B cell (primary cell): ENCODE data around the gene CAMK1. TPM values are rescaled to one million over a fixed set of nuclear protein-coding genes. Genes with fewer than 3 reads are reported as not detected.

Source experiments
- ATAC-seq: fragments of 200-7000 bp; cut with Tn5 transposase; one replicate; pipeline ENCODE4 v1.10.0; 2021; ENCODE audit warnings: low read depth, mild to moderate bottlenecking, moderate number of reproducible peaks, moderate library complexity
- CTCF ChIA-PET: fragments of 350-600 bp; sonication (Branson Sonifier 250); formaldehyde crosslinking; loops from one replicate; lab custom pipeline; 2021; ENCODE audit warnings: antibody characterized with exemption, inconsistent platforms; lab: Charles Lee
- POLR2A ChIA-PET: fragments of 350-600 bp; sonication (Branson Sonifier 250); formaldehyde crosslinking; loops from one replicate; lab custom pipeline; 2021; ENCODE audit warnings: antibody characterized with exemption; lab: Charles Lee
- DNase-seq: peaks from one replicate; pipeline ENCODE4 v3.0.0; 2013
- H2AFZ ChIP-seq: 2 replicates; pipeline ENCODE4 v1.6.1; 2012; ENCODE audit warnings: mild to moderate bottlenecking, low read depth, low read length; ENCODE audit not compliant: insufficient read depth, poor library complexity, severe bottlenecking
- H3K27ac ChIP-seq, 2 donors: 1 replicate in 1 of 2; 2 replicates in 1 of 2; pipeline ENCODE4 v1.5.1; 2012 to 2013; ENCODE audit warnings: low read length in 2 of 2, mild to moderate bottlenecking in 2 of 2, moderate library complexity in 1 of 2
- H3K27me3 ChIP-seq, 4 experiments: fragments of 200-600 bp in 1 of 4; sonication (generic) in 1 of 4; replicated peaks in 1 of 4; 1 replicate in 2 of 4; 2 replicates in 2 of 4; pipeline versions ENCODE4 v1.6.1 to v1.7.0; 2013 to 2016; ENCODE audit warnings: low read length in 3 of 4, mild to moderate bottlenecking in 2 of 4, mixed read lengths in 1 of 4, moderate library complexity in 1 of 4; ENCODE audit not compliant: insufficient read depth in 4 of 4, control insufficient read depth in 3 of 4; ENCODE audit errors: control extremely low read depth in 1 of 4
- H3K36me3 ChIP-seq, 2 experiments: replicated peaks in 1 of 2; 1 replicate in 1 of 2; 2 replicates in 1 of 2; pipeline versions ENCODE4 v1.6.1 to v1.7.1; 2013; ENCODE audit warnings: low read length in 1 of 2; ENCODE audit not compliant: insufficient read depth in 2 of 2, control insufficient read depth in 1 of 2; ENCODE audit errors: control extremely low read depth in 1 of 2, extremely low read depth in 1 of 2
- H3K4me1 ChIP-seq, 2 donors: fragments of 200-600 bp in 1 of 2; sonication (generic) in 1 of 2; 1 replicate in 1 of 2; 2 replicates in 1 of 2; pipeline versions ENCODE4 v1.5.1 to v1.6.1; 2013 to 2017; ENCODE audit warnings: low read length in 2 of 2; ENCODE audit not compliant: control insufficient read depth in 2 of 2, insufficient read depth in 2 of 2
- H3K4me2 ChIP-seq: replicated peaks from 2 replicates; pipeline ENCODE3; 2012; ENCODE audit warnings: mild to moderate bottlenecking, low read depth, low read length; ENCODE audit not compliant: poor library complexity, severe bottlenecking
- H3K4me3 ChIP-seq, 5 experiments: fragments of 200-600 bp in 1 of 5; sonication (generic) in 1 of 5; 1 replicate in 3 of 5; 2 replicates in 2 of 5; pipeline versions ENCODE4 v1.5.1 to v1.7.0; 2011 to 2016; ENCODE audit warnings: low read length in 4 of 5, mild to moderate bottlenecking in 4 of 5, low read depth in 2 of 5, control low read depth in 1 of 5, moderate library complexity in 1 of 5; ENCODE audit not compliant: insufficient read depth in 1 of 5; ENCODE audit errors: control extremely low read depth in 1 of 5, extremely low read depth in 1 of 5
- H3K79me2 ChIP-seq: fragments of 200-600 bp; sonication (generic); one replicate; pipeline ENCODE4 v1.6.0; 2016; ENCODE audit warnings: low read length; ENCODE audit not compliant: control insufficient read depth, insufficient read depth
- H3K9ac ChIP-seq: fragments of 200-600 bp; sonication (generic); 2 replicates; pipeline ENCODE4 v1.6.1; 2017; ENCODE audit warnings: mild to moderate bottlenecking, low read length, moderate library complexity
- H3K9me3 ChIP-seq, 3 donors: one replicate each; pipeline versions ENCODE4 v1.6.1 to v1.7.1; 2013; ENCODE audit warnings: low read length in 2 of 3; ENCODE audit not compliant: control insufficient read depth in 2 of 3, insufficient read depth in 1 of 3; ENCODE audit errors: control extremely low read depth in 1 of 3
- H4K20me1 ChIP-seq: 2 replicates; pipeline ENCODE4 v1.6.0; 2012; ENCODE audit warnings: mild to moderate bottlenecking, low read length; ENCODE audit not compliant: insufficient read depth, control insufficient read depth, poor library complexity, severe bottlenecking
- H3K27ac Mint-ChIP-seq: one replicate; pipeline ENCODE4 v1.8.0; 2021; ENCODE audit warnings: mixed read lengths
- H3K27me3 Mint-ChIP-seq: one replicate; pipeline ENCODE4 v1.8.0; 2021; ENCODE audit warnings: mixed read lengths
- H3K4me1 Mint-ChIP-seq: one replicate; pipeline ENCODE4 v1.8.0; 2021; ENCODE audit warnings: mixed read lengths
- H3K4me3 Mint-ChIP-seq: one replicate; pipeline ENCODE4 v1.8.0; 2021; ENCODE audit warnings: mixed read lengths
- H3K9me3 Mint-ChIP-seq: one replicate; pipeline ENCODE4 v1.8.0; 2022; ENCODE audit warnings: mixed read lengths; ENCODE audit not compliant: insufficient read depth
- CTCF ChIP-seq: fragments of 200-600 bp; IDR thresholded peaks from one replicate; pipeline ENCODE4 v1.8.0; 2022; ENCODE audit warnings: antibody characterized with exemption, mild to moderate bottlenecking
- EZH2 ChIP-seq: IDR thresholded peaks from 2 replicates; pipeline ENCODE4 v1.6.1; 2012; ENCODE audit warnings: borderline replicate concordance, low read depth, mild to moderate bottlenecking, moderate library complexity, low read length; ENCODE audit not compliant: insufficient read depth, poor library complexity, severe bottlenecking
- WGBS: methylation state at CpG from one replicate; pipeline ENCODE4 v1.1.5; 2013; ENCODE audit warnings: missing lambda C conversion rate; ENCODE audit not compliant: insufficient coverage; 5-methylcytosine and 5-hydroxymethylcytosine counted together
- intact Hi-C: fragments of 100-400 bp; cut with micrococcal nuclease; formaldehyde crosslinking; loops from one replicate; pipeline ENCODE4 v1.10.0; 2022
- polyA plus RNA-seq: library from polyadenylated mRNA; depleted of rRNA; stranded (reverse); fragments of >200 nt; gene quantifications from 2 replicates; pipeline ENCODE4 v1.2.3, GENCODE V29; 2012
- total RNA-seq, 2 donors: library from RNA; stranded (reverse); fragments of 120-200 nt in 1 of 2; gene quantifications; 1 replicate in 1 of 2; 2 replicates in 1 of 2; pipeline versions ENCODE4 v1.2.3 to v1.2.4, GENCODE V29; 2013 to 2022

CAMK1 gene
- total and polyA plus RNA-seq, 2 donors (not counting 1 experiment from before 2014, with no cell fraction given), result 0.57 to 0.82 TPM

DNA sequence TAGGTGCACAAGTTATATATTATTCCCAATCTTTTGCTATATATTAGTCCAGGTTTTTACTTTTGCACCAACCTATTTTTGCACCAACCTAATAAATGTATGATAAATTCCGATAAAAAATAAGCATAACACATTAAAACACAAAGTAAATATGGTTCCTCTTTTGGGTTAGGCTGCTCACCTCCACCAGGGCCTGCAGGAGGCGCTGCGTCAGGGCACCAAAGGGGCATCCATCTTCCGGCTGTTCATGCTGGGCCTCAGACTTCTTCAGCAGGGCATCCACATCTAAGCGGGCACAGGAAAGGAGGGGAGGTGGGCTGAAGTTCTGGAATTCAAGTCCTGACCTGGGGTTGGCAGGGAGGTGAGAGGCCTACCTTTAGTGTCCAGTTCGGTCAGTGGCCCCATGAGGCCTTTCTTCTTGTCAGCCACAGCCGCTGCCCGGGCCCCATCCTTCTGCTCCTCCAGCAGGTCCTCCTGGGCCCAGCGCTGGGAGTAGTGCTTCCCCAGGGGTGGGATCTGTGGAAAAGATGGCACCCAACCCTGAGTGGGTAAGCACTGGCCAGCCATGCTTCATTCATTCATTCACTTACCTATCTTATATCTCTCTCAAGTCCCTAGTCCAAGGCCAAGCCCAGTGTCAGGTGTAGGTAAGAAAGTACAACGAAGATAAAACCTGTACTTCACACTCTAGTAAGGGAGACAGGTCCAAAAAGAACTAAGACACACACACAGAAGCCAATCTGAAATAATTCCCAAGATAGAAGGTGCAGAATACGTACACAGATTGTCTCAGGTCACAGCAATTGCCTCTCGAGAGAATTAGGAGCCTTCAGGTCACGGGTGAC lies 17.3 kb upstream of the CAMK1 start:
- 100% methylated on average over 7 of the region's 13 CpGs for WGBS
- H4K20me1 ChIP-seq, result no peaks in the 10 kb centered on the region
- intact Hi-C loops, result no loop called here
- H3K4me2 ChIP-seq, result no peak overlapping the region
- H3K4me3 ChIP-seq, result no peak overlapping the region
- H3K36me3 ChIP-seq, result peaks cover 2 to 60% of the 10 kb centered on the region in 2 experiments
- TF ChIP-seq EZH2 (no peak), CTCF (peak; percentile 44)
- no peak overlapping the region for H3K9ac ChIP-seq
- H3K27ac ChIP-seq, result no peak overlapping the region
- Mint-ChIP-seq H3K27me3 (no peaks in the 10 kb centered on the region), H3K4me1 (peaks cover 30% of the 10 kb centered on the region), H3K27ac (peak overlapping the region; percentile 67), H3K4me3 (no peak overlapping the region), H3K9me3 (no peaks in the 10 kb centered on the region)
- DNase-seq, result no peak
- H3K27me3 ChIP-seq, result no peaks in the 10 kb centered on the region
- peaks cover 18 to 28% of the 10 kb centered on the region in 2 donors for H3K4me1 ChIP-seq
- no peaks in the 10 kb centered on the region for H3K9me3 ChIP-seq
- ChIA-PET CTCF (interaction anchor here (0.6 to 1.0 kb wide), 3 partner anchors 146 to 197 kb away, joined by 3 read pairs; partner anchors contain the start of gene CRELD1), POLR2A (no interaction called here)
- no peak overlapping the region for H2AFZ ChIP-seq
- peaks cover 37% of the 10 kb centered on the region for H3K79me2 ChIP-seq
- no peak for ATAC-seq

DNA sequence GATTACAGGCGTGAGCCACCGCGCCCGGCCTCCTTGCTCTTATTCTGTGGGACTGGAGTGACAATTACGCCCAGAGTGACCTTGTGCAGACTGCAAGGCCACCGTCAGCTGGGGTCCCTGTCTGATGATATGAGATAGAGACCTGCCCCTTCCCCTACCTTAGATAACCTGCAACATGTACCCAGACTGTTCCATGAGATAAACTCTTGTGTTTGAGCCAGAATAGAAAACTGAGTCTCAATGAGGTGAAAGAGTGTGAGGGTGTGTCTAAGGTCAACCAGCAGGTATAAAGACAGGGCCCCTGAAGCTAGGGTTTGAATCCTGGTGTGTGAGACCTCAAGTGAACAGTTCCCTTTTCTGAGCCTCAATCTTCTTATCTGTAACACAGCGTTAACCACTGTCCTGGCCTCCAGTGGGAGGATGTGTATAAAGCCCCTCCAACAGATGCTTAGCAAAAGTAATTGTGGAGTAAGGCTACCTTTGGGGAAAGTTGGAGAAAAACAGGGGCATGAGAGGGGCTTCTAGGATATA lies 16.5 kb upstream of the CAMK1 start:
- H3K4me1 Mint-ChIP-seq, result peaks cover 30% of the 10 kb centered on the region
- H3K27me3 Mint-ChIP-seq, result no peaks in the 10 kb centered on the region
- peaks cover 29% of the 10 kb centered on the region for H3K79me2 ChIP-seq
- H3K4me3 Mint-ChIP-seq, result no peak overlapping the region
- no peak overlapping the region for H3K27ac ChIP-seq
- no peak overlapping the region for H3K9ac ChIP-seq
- 100% methylated on average over 1 of the region's 7 CpGs for WGBS
- ChIA-PET POLR2A (no interaction called here), CTCF (interaction anchor here (0.7 kb wide), 1 partner anchor 160 kb away, joined by 3 read pairs; no protein-coding TSS in a partner anchor)
- H4K20me1 ChIP-seq, result no peaks in the 10 kb centered on the region
- no peak overlapping the region for H2AFZ ChIP-seq
- intact Hi-C loops, result no loop called here
- no peak overlapping the region for H3K27ac Mint-ChIP-seq
- peaks cover 18 to 28% of the 10 kb centered on the region in 2 donors for H3K4me1 ChIP-seq
- no peak overlapping the region for H3K4me3 ChIP-seq
- DNase-seq, result no peak
- H3K27me3 ChIP-seq, result no peaks in the 10 kb centered on the region
- ATAC-seq, result no peak
- H3K9me3 Mint-ChIP-seq, result no peaks in the 10 kb centered on the region
- H3K4me2 ChIP-seq, result no peak overlapping the region
- peaks cover 2 to 62% of the 10 kb centered on the region in 2 experiments for H3K36me3 ChIP-seq
- H3K9me3 ChIP-seq, result no peaks in the 10 kb centered on the region
- no peak for TF ChIP-seq EZH2
- TF ChIP-seq CTCF, result no peak
